Sigmoid colon (tissue), 4 donors: ENCODE measurements around the gene TAT.

Experiments used
- CTCF ChIP-seq, 4 experiments: fragments of 450-650 bp in 3 of 4; fragments of 200-600 bp in 1 of 4; IDR thresholded peaks; one replicate each; pipeline ENCODE4 v1.5.1; 2016 to 2019; ENCODE audit warnings: antibody characterized with exemption in 4 of 4, mild to moderate bottlenecking in 3 of 4, moderate library complexity in 2 of 4
- EP300 ChIP-seq, 4 donors: sonication (generic); formaldehyde crosslinking; IDR thresholded peaks; one replicate each; pipeline ENCODE4 v1.6.1; 2017; ENCODE audit warnings: antibody characterized with exemption in 4 of 4
- POLR2AphosphoS5 ChIP-seq, 4 donors: sonication (generic); formaldehyde crosslinking; IDR thresholded peaks; one replicate each; pipeline ENCODE4 v1.6.1; 2017; ENCODE audit warnings: antibody characterized with exemption in 4 of 4

GRCh38 chr16:71618429-71618828 is 41.5 kb upstream of the TAT start:
- TF ChIP-seq CTCF (IDR thresholded peaks at IDR 0.05) (no peak), POLR2AphosphoS5 (IDR thresholded peaks at IDR 0.05) (no peak), EP300 (IDR thresholded peaks at IDR 0.05) (no peak)
